GM23338 (cell line): ENCODE data around the gene AKNAD1. TPM values are rescaled to one million over a fixed set of nuclear protein-coding genes. Genes with fewer than 3 reads are reported as not detected.

Source experiments
- ATAC-seq: fragments of 200-7000 bp; cut with Tn5 transposase; 3 replicates; pipeline ENCODE4 v1.9.1; 2020
- DNase-seq: peaks from one replicate; pipeline ENCODE4 v3.0.0-alpha.2; 2015; ENCODE audit warnings: low spot score
- H2AFZ ChIP-seq: fragments of 200-600 bp; sonication (generic); 2 replicates; pipeline ENCODE4 v1.8.0; 2016; ENCODE audit warnings: antibody characterized with exemption, mild to moderate bottlenecking, moderate library complexity
- H3F3A ChIP-seq: fragments of 200-600 bp; sonication (generic); replicated peaks from 2 replicates; pipeline ENCODE4 v1.8.0; 2017; ENCODE audit warnings: antibody characterized with exemption, mixed run types, low read depth
- H3K27ac ChIP-seq: fragments of 200-600 bp; sonication (generic); 2 replicates; pipeline ENCODE4 v1.6.1; 2016; ENCODE audit warnings: low read depth
- H3K27me3 ChIP-seq: fragments of 200-600 bp; sonication (generic); 2 replicates; pipeline ENCODE4 v1.8.0; 2016; ENCODE audit warnings: mild to moderate bottlenecking, mixed run types, moderate library complexity; ENCODE audit not compliant: insufficient read depth
- H3K36me3 ChIP-seq: fragments of 200-600 bp; sonication (generic); 2 replicates; pipeline ENCODE4 v1.8.0; 2016; ENCODE audit warnings: mild to moderate bottlenecking; ENCODE audit not compliant: insufficient read depth
- H3K4me1 ChIP-seq: fragments of 200-600 bp; sonication (generic); 2 replicates; pipeline ENCODE4 v1.8.0; 2016; ENCODE audit warnings: mild to moderate bottlenecking, moderate library complexity; ENCODE audit not compliant: insufficient read depth
- H3K4me2 ChIP-seq: fragments of 200-600 bp; sonication (generic); 2 replicates; pipeline ENCODE4 v1.7.1; 2017; ENCODE audit warnings: mixed run types
- H3K4me3 ChIP-seq: fragments of 200-600 bp; sonication (generic); 2 replicates; pipeline ENCODE4 v1.6.1; 2016; ENCODE audit warnings: mixed run types
- H3K79me2 ChIP-seq: fragments of 200-600 bp; sonication (generic); replicated peaks from 2 replicates; pipeline ENCODE4 v1.8.0; 2017; ENCODE audit warnings: mild to moderate bottlenecking; ENCODE audit not compliant: insufficient read depth
- H3K9me2 ChIP-seq: fragments of 200-600 bp; sonication (generic); 2 replicates; pipeline ENCODE4 v1.8.0; 2017; ENCODE audit not compliant: insufficient read depth
- H4K20me1 ChIP-seq: fragments of 200-600 bp; sonication (generic); replicated peaks from 2 replicates; pipeline ENCODE4 v1.8.0; 2017; ENCODE audit warnings: mild to moderate bottlenecking; ENCODE audit not compliant: insufficient read depth
- H3K27ac Mint-ChIP-seq: 2 replicates; pipeline ENCODE4 v1.8.0; 2020; ENCODE audit warnings: inconsistent platforms, mild to moderate bottlenecking, moderate library complexity, mixed read lengths
- H3K27me3 Mint-ChIP-seq: 3 replicates; pipeline ENCODE4 v1.8.0; 2022; ENCODE audit warnings: low read depth, mild to moderate bottlenecking, moderate library complexity, mixed read lengths, inconsistent platforms; ENCODE audit not compliant: insufficient read depth, poor library complexity
- H3K36me3 Mint-ChIP-seq: 3 replicates; pipeline ENCODE4 v1.8.0; 2021; ENCODE audit warnings: low read depth, mild to moderate bottlenecking, inconsistent platforms, moderate library complexity, mixed read lengths
- H3K4me1 Mint-ChIP-seq: 3 replicates; pipeline ENCODE4 v1.8.0; 2020; ENCODE audit warnings: mild to moderate bottlenecking, inconsistent platforms, mixed read lengths
- H3K4me3 Mint-ChIP-seq: 3 replicates; pipeline ENCODE4 v1.8.0; 2021; ENCODE audit warnings: moderate library complexity, mild to moderate bottlenecking, inconsistent platforms, mixed read lengths
- H3K9me3 Mint-ChIP-seq: 3 replicates; pipeline ENCODE4 v1.8.0; 2020; ENCODE audit warnings: moderate library complexity, mild to moderate bottlenecking, inconsistent platforms, mixed read lengths
- CREB1 ChIP-seq: fragments of 250-450 bp; sonication (Bioruptor Pico); IDR thresholded peaks from 2 replicates; pipeline ENCODE4 v1.5.0; 2020; ENCODE audit warnings: low read depth, mild to moderate bottlenecking, moderate library complexity
- CTCF ChIP-seq, 2 experiments: fragments of 200-600 bp in 1 of 2; sonication (generic) in 1 of 2; conservative IDR thresholded peaks; 2 replicates each; pipeline versions ENCODE4 v1.5.1 to v1.6.1; 2016 to 2017; ENCODE audit warnings: antibody characterized with exemption in 2 of 2, low read depth in 2 of 2, mild to moderate bottlenecking in 2 of 2, moderate library complexity in 1 of 2
- EZH2 ChIP-seq: fragments of 200-600 bp; sonication (generic); IDR thresholded peaks from one replicate; pipeline ENCODE4 v1.8.0; 2017; ENCODE audit warnings: antibody characterized with exemption, mild to moderate bottlenecking, low read depth; ENCODE audit not compliant: unreplicated experiment
- EZH2phosphoT487 ChIP-seq: fragments of 200-600 bp; sonication (generic); IDR thresholded peaks from one replicate; pipeline ENCODE4 v1.8.1; 2018; ENCODE audit warnings: antibody characterized with exemption; ENCODE audit not compliant: unreplicated experiment
- JUNB ChIP-seq: IDR thresholded peaks from one replicate; pipeline ENCODE4 v1.6.1; 2016; ENCODE audit warnings: antibody characterized with exemption; ENCODE audit not compliant: unreplicated experiment
- NANOG ChIP-seq: IDR thresholded peaks from 2 replicates; pipeline ENCODE4 v1.6.1; 2016; ENCODE audit warnings: antibody characterized with exemption, borderline replicate concordance
- POLR2AphosphoS5 ChIP-seq: IDR thresholded peaks from 2 replicates; pipeline ENCODE4 v1.6.1; 2016; ENCODE audit warnings: antibody characterized with exemption, low read depth
- STAT1 ChIP-seq: IDR thresholded peaks from one replicate; pipeline ENCODE4 v1.6.1; 2016; ENCODE audit warnings: antibody characterized with exemption; ENCODE audit not compliant: unreplicated experiment
- ZNF114 ChIP-seq: fragments of 250-450 bp; sonication (Bioruptor Pico); IDR thresholded peaks from 2 replicates; pipeline ENCODE4 v1.5.0; 2020; ENCODE audit warnings: mild to moderate bottlenecking, moderate library complexity
- ZNF331 ChIP-seq: fragments of 250-450 bp; sonication (Bioruptor Pico); IDR thresholded peaks from 2 replicates; pipeline ENCODE4 v1.5.0; 2020; ENCODE audit warnings: low read depth, mild to moderate bottlenecking, moderate library complexity
- ZNF462 ChIP-seq: fragments of 250-450 bp; sonication (Bioruptor Pico); IDR thresholded peaks from 2 replicates; pipeline ENCODE4 v1.5.0; 2020; ENCODE audit warnings: mild to moderate bottlenecking, moderate library complexity
- polyA plus RNA-seq: library from polyadenylated mRNA; unstranded; fragments of >200 nt; fragmentation: Nextera tagmentation; extraction: Ambion mirVana; gene quantifications from 2 replicates; pipeline ENCODE4 v1.2.1, GENCODE V29; 2016
- total RNA-seq: library from RNA; depleted of rRNA; stranded (reverse); fragments of >200 nt; shearing (Covaris generic); gene quantifications from 2 replicates; pipeline ENCODE4 v1.2.3, GENCODE V29; 2014
- TF ChIP-seq, protein P1 (sequence below): IDR thresholded peaks from 2 replicates; pipeline ENCODE4 v1.6.1; 2016; ENCODE audit warnings: antibody characterized with exemption
- TF ChIP-seq, protein P2 (sequence below): IDR thresholded peaks from one replicate; pipeline ENCODE4 v1.6.1; 2018; ENCODE audit warnings: antibody characterized with exemption; ENCODE audit not compliant: unreplicated experiment

Gene AKNAD1
- total and polyA plus RNA-seq, 2 experiments from 2014 or later: not detected

DNA sequence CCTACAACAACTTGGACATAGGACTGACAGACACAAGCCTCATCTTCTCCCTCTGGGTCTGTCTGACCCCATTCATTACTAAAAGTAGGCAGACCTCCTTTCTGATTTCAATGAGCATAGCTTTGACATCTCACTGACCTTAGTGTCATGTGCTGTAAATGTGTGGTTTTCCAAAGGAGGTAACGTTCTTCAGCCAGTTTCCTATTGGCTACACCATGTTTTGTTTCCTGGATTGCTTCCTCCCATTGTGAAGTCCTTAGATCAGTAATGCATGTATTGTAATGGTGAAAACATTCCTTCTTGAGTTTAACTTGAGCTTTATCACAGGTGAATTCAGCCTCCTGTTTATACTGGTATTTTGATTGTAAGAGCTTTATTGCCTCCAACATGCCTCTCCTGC lies 89.8 kb downstream of the AKNAD1 start:
- Mint-ChIP-seq H3K36me3 (peaks cover 8% of the 10 kb centered on the region; the same call in 1 of the 3 replicates), H3K27ac (no peak overlapping the region), H3K4me1 (no peaks in the 10 kb centered on the region), H3K27me3 (no peaks in the 10 kb centered on the region), H3K9me3 (no peaks in the 10 kb centered on the region), H3K4me3 (no peak overlapping the region)
- TF ChIP-seq, protein P1, sequence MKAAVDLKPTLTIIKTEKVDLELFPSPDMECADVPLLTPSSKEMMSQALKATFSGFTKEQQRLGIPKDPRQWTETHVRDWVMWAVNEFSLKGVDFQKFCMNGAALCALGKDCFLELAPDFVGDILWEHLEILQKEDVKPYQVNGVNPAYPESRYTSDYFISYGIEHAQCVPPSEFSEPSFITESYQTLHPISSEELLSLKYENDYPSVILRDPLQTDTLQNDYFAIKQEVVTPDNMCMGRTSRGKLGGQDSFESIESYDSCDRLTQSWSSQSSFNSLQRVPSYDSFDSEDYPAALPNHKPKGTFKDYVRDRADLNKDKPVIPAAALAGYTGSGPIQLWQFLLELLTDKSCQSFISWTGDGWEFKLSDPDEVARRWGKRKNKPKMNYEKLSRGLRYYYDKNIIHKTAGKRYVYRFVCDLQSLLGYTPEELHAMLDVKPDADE: no peak
- TF ChIP-seq ZNF462 (CRISPR knock-in tag) (no peak), ZNF331 (CRISPR knock-in tag) (no peak), ZNF114 (CRISPR knock-in tag) (no peak), NANOG (no peak), POLR2AphosphoS5 (no peak), JUNB (no peak), CTCF (conservative IDR thresholded peaks at IDR 0.05; ENCODE audit: low read depth in 2 of 2) (no peak), EZH2 (no peak), EZH2phosphoT487 (no peak), CREB1 (no peak), STAT1 (no peak)
- TF ChIP-seq, protein P2, sequence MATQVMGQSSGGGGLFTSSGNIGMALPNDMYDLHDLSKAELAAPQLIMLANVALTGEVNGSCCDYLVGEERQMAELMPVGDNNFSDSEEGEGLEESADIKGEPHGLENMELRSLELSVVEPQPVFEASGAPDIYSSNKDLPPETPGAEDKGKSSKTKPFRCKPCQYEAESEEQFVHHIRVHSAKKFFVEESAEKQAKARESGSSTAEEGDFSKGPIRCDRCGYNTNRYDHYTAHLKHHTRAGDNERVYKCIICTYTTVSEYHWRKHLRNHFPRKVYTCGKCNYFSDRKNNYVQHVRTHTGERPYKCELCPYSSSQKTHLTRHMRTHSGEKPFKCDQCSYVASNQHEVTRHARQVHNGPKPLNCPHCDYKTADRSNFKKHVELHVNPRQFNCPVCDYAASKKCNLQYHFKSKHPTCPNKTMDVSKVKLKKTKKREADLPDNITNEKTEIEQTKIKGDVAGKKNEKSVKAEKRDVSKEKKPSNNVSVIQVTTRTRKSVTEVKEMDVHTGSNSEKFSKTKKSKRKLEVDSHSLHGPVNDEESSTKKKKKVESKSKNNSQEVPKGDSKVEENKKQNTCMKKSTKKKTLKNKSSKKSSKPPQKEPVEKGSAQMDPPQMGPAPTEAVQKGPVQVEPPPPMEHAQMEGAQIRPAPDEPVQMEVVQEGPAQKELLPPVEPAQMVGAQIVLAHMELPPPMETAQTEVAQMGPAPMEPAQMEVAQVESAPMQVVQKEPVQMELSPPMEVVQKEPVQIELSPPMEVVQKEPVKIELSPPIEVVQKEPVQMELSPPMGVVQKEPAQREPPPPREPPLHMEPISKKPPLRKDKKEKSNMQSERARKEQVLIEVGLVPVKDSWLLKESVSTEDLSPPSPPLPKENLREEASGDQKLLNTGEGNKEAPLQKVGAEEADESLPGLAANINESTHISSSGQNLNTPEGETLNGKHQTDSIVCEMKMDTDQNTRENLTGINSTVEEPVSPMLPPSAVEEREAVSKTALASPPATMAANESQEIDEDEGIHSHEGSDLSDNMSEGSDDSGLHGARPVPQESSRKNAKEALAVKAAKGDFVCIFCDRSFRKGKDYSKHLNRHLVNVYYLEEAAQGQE: no peak
- H4K20me1 ChIP-seq: peaks cover 6% of the 10 kb centered on the region; the same call in 1 of the 2 replicates
- no peak overlapping the region for H2AFZ ChIP-seq
- H3K79me2 ChIP-seq: no peaks in the 10 kb centered on the region
- no peak overlapping the region for H3K4me2 ChIP-seq
- no peaks in the 10 kb centered on the region for H3F3A ChIP-seq
- H3K4me1 ChIP-seq: no peaks in the 10 kb centered on the region
- no peak for ATAC-seq
- H3K27me3 ChIP-seq: no peaks in the 10 kb centered on the region
- H3K4me3 ChIP-seq: no peak overlapping the region
- no peaks in the 10 kb centered on the region for H3K9me2 ChIP-seq
- H3K27ac ChIP-seq: no peak overlapping the region
- H3K36me3 ChIP-seq: no peaks in the 10 kb centered on the region
- DNase-seq: no peak
